GM21576 (cell line): ENCODE results near the gene KCNN3.
"Not testable (repeated sequence)": the region's sequence is repeated elsewhere in the genome, so short reads cannot be mapped to it uniquely, and the experiment has no call there.

Source experiments
- ATAC-seq: cut with Tn5 transposase; IDR thresholded peaks from one replicate; pipeline ENCODE4 v1.9.1; 2021; ENCODE audit warnings: mild to moderate bottlenecking, moderate library complexity; ENCODE audit not compliant: unreplicated experiment

KCNN3 gene

DNA sequence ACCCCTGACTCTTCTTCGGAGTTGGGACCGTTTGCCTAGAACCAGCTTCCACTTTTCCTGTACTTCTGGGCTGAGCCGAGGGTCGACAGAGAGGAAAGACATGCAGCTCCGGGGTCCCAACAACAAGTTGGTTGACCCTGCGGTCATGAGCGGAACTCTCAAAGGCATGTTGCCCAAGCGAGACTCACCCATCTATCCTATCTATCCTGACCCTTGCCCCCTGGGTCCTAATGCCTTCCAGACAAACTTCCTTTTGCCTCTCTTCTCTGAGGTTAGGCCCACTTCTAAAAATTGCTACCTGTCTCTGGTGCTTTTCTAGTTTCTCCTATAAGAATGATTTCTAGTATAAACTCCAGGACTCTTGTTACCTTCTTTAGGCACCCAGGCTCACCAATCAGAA is 197.8 kb downstream of the KCNN3 start:
- not testable (repeated sequence) for ATAC-seq

DNA sequence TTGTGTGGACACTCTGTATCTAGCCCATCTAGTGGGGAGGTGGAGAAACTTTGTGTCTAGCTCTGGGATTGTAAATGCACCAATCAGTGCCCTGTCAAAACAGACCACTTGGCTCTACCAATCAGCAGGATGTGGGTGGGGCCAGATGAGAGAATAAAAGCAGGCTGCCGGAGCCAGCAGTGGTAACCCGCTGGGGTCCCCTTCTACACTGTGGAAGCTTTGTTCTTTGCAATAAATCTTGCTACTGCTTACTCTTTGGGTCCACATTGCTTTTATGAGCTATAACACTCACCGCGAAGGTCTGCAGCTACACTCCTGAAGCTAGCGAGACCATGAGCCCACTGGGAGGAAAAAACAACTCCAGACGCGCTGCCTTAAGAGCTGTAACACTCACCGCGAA is 198.7 kb downstream of the KCNN3 start:
- not testable (repeated sequence) for ATAC-seq

DNA sequence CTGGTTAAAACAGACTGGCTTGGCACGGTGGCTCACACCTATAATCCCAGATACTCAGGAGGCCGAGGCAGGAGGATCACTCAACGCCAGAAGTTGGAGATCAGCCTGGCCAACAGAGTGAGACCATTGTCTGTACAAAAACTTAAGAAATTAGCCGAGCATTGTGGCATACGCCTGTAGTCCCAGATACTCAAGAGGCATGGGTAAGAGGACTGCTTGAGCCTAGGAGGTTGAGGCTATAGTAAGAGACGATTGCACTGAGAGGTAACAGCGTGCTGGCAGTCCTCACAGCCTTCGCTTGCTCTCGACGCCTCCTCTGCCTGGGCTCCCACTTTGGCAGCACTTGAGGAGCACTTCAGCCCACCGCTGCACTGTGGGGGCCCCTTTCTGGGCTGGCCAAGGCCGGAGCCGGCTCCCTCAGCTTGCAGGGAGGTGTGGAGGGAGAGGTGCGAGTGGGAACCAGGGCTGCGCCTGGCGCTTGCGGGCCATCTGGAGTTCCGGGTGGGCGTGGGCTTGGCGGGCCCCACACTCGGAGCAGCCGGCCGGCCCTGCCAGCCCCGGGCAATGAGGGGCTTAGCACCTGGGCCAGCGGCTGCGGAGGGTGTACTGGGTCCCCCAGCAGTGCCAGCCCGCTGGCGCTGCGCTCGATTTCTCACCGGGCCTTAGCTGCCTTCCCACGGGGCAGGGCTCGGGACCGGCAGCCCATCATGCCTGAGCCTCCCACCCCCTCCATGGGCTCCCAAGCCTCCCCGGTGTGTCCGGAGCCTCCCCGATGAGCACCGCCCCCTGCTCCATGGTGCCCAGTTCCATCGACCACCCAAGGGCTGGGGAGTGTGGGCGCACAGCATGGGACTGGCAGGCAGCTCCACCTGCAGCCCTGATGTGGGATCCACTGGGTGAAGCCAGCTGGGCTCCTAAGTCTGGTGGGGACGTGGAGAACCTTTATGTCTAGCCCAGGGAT is 199.5 kb downstream of the KCNN3 start:
- not testable (repeated sequence) for ATAC-seq

DNA sequence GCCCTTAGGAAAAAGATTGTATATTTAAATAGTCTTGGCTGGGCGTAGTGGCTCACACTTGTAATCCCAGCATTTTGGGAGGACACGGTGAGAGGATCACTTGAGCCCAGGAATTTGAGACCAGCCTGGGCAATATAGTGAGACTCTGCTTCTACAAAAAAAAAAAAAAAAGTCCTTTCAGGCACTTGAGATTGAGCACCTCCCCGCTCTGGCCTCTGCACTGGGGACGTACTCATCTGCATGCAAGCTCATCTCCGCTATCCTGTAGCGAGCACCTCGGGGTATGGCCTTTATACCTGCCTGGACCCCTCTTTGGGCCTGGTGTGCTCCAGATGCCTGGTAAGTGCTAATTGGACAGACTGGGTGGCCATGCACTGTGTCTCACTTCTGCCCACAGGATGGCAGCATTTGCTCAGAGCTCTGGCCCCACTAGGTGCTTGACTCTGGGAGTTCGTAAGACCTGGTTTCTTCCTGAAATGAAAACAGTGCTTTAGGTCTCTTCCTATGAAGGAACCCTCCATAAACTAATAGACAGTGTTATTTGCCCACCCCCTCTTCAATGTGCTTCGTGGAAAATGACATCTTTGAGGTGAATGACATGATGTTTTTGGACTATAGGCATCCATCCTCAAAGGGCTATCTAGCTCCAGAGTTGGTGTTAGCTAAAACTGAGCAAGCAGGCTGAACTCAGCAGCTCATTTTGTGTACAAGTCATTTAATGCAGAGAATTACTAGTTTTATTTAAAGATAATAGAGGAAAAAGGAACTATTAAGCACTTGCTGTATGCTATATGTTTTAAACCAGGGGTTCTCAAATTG is 200.4 kb downstream of the KCNN3 start:
- ATAC-seq, result no peak

DNA sequence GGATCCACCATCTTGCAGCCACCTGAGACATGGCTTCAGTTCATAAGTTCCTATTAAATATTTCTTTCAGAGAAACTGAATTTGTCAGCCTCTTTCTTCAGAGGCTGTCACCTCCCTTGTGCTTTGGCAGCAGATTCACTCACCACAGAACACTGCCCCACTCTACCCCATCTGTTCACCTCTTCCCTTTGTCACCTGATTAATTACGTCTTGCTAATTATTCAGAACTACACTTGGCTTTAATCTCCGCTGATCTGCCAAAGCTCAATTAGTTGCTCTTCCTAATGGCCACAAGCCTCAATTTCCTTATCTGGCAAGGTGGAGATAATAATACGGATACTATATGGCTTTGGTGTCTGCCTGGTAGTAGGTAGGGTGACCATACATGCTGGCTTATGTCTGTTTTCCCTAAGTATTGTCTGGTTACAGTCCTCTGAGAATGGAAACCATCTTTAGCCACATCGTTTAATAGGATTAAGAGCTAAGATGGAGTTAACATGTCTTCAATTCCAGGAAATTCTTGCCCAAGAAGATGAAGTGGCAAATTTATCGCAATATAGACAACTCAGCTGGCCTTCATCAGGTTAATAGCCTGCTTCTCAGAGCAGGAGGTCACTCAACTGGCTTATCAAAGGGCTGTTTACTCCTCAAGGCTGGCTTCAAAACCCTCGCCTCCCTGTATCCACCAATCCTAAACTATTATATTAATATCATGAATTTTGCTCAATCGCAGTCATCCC is 203.9 kb downstream of the KCNN3 start:
- ATAC-seq, result no peak

DNA sequence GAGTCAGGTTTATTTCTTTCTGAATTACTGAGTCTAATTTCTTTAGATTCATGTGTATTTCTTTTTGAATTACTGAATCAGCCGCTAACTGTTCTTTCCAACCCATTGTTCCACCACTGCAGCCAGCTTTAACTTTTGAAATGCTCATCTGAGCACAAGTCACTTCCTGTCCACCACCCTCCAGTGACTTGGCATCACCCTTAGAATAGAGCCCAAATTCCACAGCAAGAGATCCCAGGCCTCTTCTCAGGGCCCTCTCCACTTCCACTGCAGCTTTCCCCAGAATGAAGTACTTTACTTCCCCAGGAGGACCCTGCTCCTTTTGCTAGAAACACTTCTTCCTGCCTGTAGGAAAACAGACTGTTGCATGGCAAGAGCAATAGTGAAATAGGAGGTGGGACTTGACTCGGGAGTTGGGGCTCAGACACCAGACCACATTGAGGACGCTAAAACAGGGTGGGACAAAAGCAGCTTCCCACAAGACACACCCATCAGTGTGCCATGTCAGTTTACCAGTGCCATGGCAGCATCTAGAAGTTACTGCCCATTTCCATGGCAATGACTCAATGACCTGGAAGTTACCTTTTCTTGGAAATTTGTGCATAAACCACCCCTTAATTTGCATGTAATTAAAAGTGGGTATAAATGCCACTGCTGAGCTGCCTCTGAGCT is 205.6 kb downstream of the KCNN3 start:
- ATAC-seq, result no peak

DNA sequence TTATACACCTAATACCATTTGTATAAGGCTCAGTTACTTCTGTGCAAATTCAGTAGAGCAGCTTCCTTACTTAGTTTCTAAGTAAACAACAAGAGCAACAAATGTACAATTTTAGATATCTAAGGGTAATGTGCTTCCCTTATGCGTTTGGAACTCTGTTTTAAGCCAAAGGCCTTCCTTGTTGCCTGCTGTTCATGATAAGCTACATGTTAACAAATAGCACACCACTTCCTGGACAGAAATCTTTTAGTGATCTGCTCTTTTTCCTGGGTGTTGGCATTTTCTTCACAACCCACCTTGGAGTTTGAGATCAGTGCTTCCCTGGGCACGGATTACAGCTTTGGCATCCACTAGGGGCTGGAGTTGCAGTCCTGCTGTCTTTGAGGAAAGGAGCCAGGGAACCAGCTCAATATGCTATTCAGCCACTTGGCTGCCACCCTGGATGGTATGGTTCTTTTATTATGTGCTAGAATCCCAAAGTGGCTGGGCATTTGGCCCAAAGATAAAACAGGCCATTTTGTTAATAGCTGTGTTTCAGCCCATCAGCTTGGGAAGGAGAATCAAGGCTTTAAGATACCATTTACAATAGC is 206.5 kb downstream of the KCNN3 start:
- ATAC-seq, result no peak

DNA sequence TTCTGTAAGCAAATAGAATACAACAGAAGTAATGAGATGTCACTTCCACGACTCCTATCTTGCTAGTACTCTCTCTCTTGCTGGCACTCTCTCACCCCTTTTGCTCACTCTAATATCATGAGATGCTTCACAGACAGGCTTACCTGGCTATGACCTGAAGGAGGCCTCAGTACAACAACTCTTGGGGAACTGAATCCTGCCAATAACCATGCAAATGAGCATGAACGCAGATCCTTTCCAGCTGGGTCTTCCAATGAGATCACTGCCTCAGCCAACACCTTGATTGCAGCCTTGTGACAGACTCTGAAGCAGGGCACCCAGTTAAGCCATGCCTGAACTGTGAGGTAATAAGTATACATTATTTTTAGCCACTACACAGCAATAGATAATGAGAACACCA is 209.0 kb downstream of the KCNN3 start:
- no peak for ATAC-seq

DNA sequence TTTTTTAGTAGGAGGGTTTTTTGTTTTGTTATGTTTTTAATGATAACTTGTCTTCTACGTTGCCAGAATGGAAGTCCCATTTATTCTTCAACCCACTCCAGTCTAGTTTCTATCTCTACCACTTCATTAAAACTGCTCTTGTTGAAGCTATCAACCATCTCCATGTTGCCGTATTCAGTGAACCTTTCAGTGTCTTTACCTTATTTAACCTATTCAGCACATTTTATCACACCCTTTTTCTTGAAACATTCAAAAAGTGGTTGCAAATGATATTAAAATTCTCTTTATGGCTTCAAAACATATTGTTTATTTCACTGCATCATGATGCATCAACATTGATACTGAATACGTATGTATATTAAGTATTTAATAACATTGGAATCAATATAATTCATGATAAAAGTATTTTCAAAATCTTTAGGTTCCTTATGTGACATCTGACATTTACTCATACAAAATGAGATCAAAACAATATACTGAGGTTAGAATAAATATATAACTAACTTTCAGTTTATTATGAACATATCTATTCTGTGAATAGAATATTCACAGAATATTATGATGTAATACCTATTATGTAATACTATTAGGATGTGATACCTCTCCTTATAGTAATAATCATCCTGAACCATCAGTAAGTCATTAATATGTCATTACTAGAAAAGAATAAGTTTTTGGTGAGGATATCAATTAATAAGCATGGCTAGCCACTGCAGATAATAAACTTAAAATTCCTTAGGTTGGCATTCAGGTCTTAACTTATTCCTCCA is 210.1 kb downstream of the KCNN3 start:
- no peak for ATAC-seq

DNA sequence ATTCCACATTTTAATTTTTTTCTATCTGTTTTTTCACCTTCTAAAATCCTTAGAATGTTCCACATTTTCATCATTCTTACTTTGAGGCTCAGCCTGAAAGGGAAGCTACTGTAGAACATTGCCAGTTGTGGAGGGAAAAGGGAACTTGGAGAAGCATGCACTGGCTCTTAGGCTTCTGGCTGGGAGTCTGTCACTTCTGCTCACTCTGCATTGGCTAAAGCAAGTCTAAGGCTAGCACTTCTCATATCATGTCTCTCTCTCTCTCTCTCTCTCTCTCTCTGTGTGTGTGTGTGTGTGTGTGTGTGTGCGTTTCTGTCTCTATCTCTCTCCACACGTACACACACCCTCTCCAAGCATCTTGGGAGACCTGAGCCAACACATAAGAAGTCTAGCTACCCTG is 212.5 kb downstream of the KCNN3 start:
- ATAC-seq, result no peak

DNA sequence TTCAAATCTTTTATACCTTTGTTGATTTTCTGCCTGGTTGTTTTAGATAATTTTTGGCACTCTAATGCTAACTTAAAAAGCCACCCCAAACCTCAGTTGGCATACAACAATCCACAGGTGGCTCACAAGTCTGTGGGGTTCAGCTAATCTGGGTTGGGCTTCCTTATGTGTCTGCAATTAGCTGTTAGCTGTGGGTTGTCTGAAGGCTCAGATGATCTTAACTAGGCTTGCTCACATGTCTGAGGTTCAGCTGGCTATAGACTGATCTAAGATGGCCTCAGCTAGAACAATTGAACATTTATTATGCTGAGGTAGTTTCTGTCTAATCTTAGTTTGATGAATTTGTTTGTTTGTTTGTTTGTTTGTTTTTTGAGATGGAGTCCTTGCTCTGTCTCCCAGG is 217.2 kb downstream of the KCNN3 start:
- ATAC-seq, result no peak
